ENCODE results near the gene TFEB.
A peak's percentile ranks its signal among the peaks of the same experiment; 100 is the strongest.

The TFEB gene

GRCh38 chr6:41684311-41685180 is 50.9 kb downstream of the TFEB start:
- H2BK15ac ChIP-seq (ENCODE audit: low read depth, poor library complexity, severe bottlenecking), result no peak overlapping the region
- H3K79me1 ChIP-seq (replicated peaks; ENCODE audit: low read length, poor library complexity, severe bottlenecking), result peaks cover 12% of the 10 kb centered on the region
- no peak overlapping the region for H3K27ac ChIP-seq (ENCODE audit: low read length, poor library complexity, severe bottlenecking)
- no peak overlapping the region for H3K14ac ChIP-seq (ENCODE audit: low read length in 2 of 2)
- no peak overlapping the region for H3K9ac ChIP-seq (ENCODE audit: low read length)
- no peak overlapping the region for H4K8ac ChIP-seq (ENCODE audit: low read length)
- no peaks in the 10 kb centered on the region for H3K9me3 ChIP-seq (ENCODE audit: control insufficient read depth, low read length)
- H3K4me2 ChIP-seq (ENCODE audit: low read length, poor library complexity, severe bottlenecking), result no peak overlapping the region
- H2AK5ac ChIP-seq (ENCODE audit: low read length, severe bottlenecking), result peak overlapping the region; percentile 82
- H2BK12ac ChIP-seq (ENCODE audit: low read length in 2 of 2), result no peak overlapping the region
- H3K4ac ChIP-seq (ENCODE audit: low read depth in 1 of 2, low read length in 2 of 2), result no peak overlapping the region
- H3K4me1 ChIP-seq (ENCODE audit: control insufficient read depth, insufficient read depth, low read depth, low read length), result peaks cover 34% of the 10 kb centered on the region
- H3K27me3 ChIP-seq (ENCODE audit: control insufficient read depth in 1 of 2, insufficient read depth in 1 of 2, low read length in 2 of 2), result no peaks in the 10 kb centered on the region
- H2BK5ac ChIP-seq (ENCODE audit: low read depth, low read length, poor library complexity, severe bottlenecking), result no peak overlapping the region
- no peak overlapping the region for H4K91ac ChIP-seq (ENCODE audit: low read length)
- H2AFZ ChIP-seq (ENCODE audit: low read depth, low read length), result no peak overlapping the region
- peaks cover 13 to 58% of the 10 kb centered on the region in 2 experiments for H3K36me3 ChIP-seq (ENCODE audit: control insufficient read depth in 1 of 2, insufficient read depth in 2 of 2, low read depth in 1 of 2, low read length in 2 of 2)
- no peak for DNase-seq
- H2BK120ac ChIP-seq (ENCODE audit: low read depth, low read length), result no peak overlapping the region
- 90% methylated on average over 22 of the region's 25 CpGs for WGBS
- no peak overlapping the region for H3K23ac ChIP-seq (ENCODE audit: low read length in 2 of 2)
- no peak overlapping the region for H3K4me3 ChIP-seq (ENCODE audit: insufficient read depth in 1 of 2, low read depth in 1 of 2, low read length in 2 of 2)
- no peak overlapping the region for H3K18ac ChIP-seq (ENCODE audit: low read depth in 1 of 2, low read length in 2 of 2)

- Histone ChIP-seq H3K23ac (ENCODE audit: low read length in 2 of 2) (no peak overlapping the region), H3K4me2 (ENCODE audit: low read length, poor library complexity, severe bottlenecking) (peak overlapping the region; percentile 41), H3K4ac (ENCODE audit: low read depth in 1 of 2, low read length in 2 of 2) (peak overlapping the region in 1 of 2 experiments; percentile 64), H3K18ac (ENCODE audit: low read depth in 1 of 2, low read length in 2 of 2) (peak overlapping the region in 1 of 2 experiments; percentile 41), H4K91ac (ENCODE audit: low read length) (no peak overlapping the region), H2BK15ac (ENCODE audit: low read depth, poor library complexity, severe bottlenecking) (peak overlapping the region; percentile 90), H2BK12ac (ENCODE audit: low read length in 2 of 2) (peak overlapping the region in 1 of 2 experiments; percentile 45), H2BK5ac (ENCODE audit: low read depth, low read length, poor library complexity, severe bottlenecking) (no peak overlapping the region), H3K27ac (ENCODE audit: low read length, poor library complexity, severe bottlenecking) (no peak overlapping the region), H2AK5ac (ENCODE audit: low read length, severe bottlenecking) (peak overlapping the region; percentile 82), H3K14ac (ENCODE audit: low read length in 2 of 2) (peak overlapping the region in 1 of 2 experiments; percentile 2), H3K4me3 (ENCODE audit: insufficient read depth in 1 of 2, low read depth in 1 of 2, low read length in 2 of 2) (peak overlapping the region; percentile 8 to 67), H3K9ac (ENCODE audit: low read length) (peak overlapping the region; percentile 90), H3K4me1 (ENCODE audit: control insufficient read depth, insufficient read depth, low read depth, low read length) (peaks cover 29% of the 10 kb centered on the region), H2BK120ac (ENCODE audit: low read depth, low read length) (no peak overlapping the region), H2AFZ (ENCODE audit: low read depth, low read length) (peak overlapping the region; percentile 80), H3K36me3 (ENCODE audit: control insufficient read depth in 1 of 2, insufficient read depth in 2 of 2, low read depth in 1 of 2, low read length in 2 of 2) (peaks cover 13 to 50% of the 10 kb centered on the region in 2 experiments), H3K79me1 (replicated peaks; ENCODE audit: low read length, poor library complexity, severe bottlenecking) (peaks cover 6% of the 10 kb centered on the region), H4K8ac (ENCODE audit: low read length) (peak overlapping the region; percentile 91), H3K9me3 (ENCODE audit: control insufficient read depth, low read length) (no peaks in the 10 kb centered on the region), H3K27me3 (ENCODE audit: control insufficient read depth in 1 of 2, insufficient read depth in 1 of 2, low read length in 2 of 2) (peaks cover 0 to under 1% of the 10 kb centered on the region in 2 experiments)
- peak; percentile 65 for DNase-seq
- WGBS, result 12% methylated on average over 38 of the region's 38 CpGs
These were observed 51.7 kb downstream of the TFEB start for GRCh38 chr6:41683523-41684310.

GRCh38 chr6:41683273-41683522 is 52.2 kb downstream of the TFEB start:
- H3K4me2 ChIP-seq (ENCODE audit: low read length, poor library complexity, severe bottlenecking), result peak overlapping the region; percentile 41
- H3K23ac ChIP-seq (ENCODE audit: low read length in 2 of 2), result no peak overlapping the region
- H3K4me3 ChIP-seq (ENCODE audit: insufficient read depth in 1 of 2, low read depth in 1 of 2, low read length in 2 of 2), result peak overlapping the region in 1 of 2 experiments; percentile 67
- H3K4ac ChIP-seq (ENCODE audit: low read depth in 1 of 2, low read length in 2 of 2), result peak overlapping the region in 1 of 2 experiments; percentile 29
- H2AFZ ChIP-seq (ENCODE audit: low read depth, low read length), result peak overlapping the region; percentile 80
- peak overlapping the region; percentile 47 for H2AK5ac ChIP-seq (ENCODE audit: low read length, severe bottlenecking)
- H3K9ac ChIP-seq (ENCODE audit: low read length), result peak overlapping the region; percentile 90
- peaks cover under 1 to 6% of the 10 kb centered on the region in 2 experiments for H3K27me3 ChIP-seq (ENCODE audit: control insufficient read depth in 1 of 2, insufficient read depth in 1 of 2, low read length in 2 of 2)
- peak overlapping the region in 1 of 2 experiments; percentile 41 for H3K14ac ChIP-seq (ENCODE audit: low read length in 2 of 2)
- H3K4me1 ChIP-seq (ENCODE audit: control insufficient read depth, insufficient read depth, low read depth, low read length), result peaks cover 28% of the 10 kb centered on the region
- H4K8ac ChIP-seq (ENCODE audit: low read length), result peak overlapping the region; percentile 91
- WGBS, result 29% methylated on average over 18 of the region's 18 CpGs
- no peak for DNase-seq
- no peak overlapping the region for H2BK120ac ChIP-seq (ENCODE audit: low read depth, low read length)
- peak overlapping the region; percentile 9 for H4K91ac ChIP-seq (ENCODE audit: low read length)
- H2BK5ac ChIP-seq (ENCODE audit: low read depth, low read length, poor library complexity, severe bottlenecking), result no peak overlapping the region
- no peak overlapping the region for H3K27ac ChIP-seq (ENCODE audit: low read length, poor library complexity, severe bottlenecking)
- H2BK15ac ChIP-seq (ENCODE audit: low read depth, poor library complexity, severe bottlenecking), result peak overlapping the region; percentile 55
- peak overlapping the region in 1 of 2 experiments; percentile 37 for H3K18ac ChIP-seq (ENCODE audit: low read depth in 1 of 2, low read length in 2 of 2)
- H3K79me1 ChIP-seq (replicated peaks; ENCODE audit: low read length, poor library complexity, severe bottlenecking), result peaks cover 4% of the 10 kb centered on the region
- peaks cover 13 to 45% of the 10 kb centered on the region in 2 experiments for H3K36me3 ChIP-seq (ENCODE audit: control insufficient read depth in 1 of 2, insufficient read depth in 2 of 2, low read depth in 1 of 2, low read length in 2 of 2)
- peak overlapping the region in 1 of 2 experiments; percentile 47 for H2BK12ac ChIP-seq (ENCODE audit: low read length in 2 of 2)
- H3K9me3 ChIP-seq (ENCODE audit: control insufficient read depth, low read length), result no peaks in the 10 kb centered on the region

All from mesenchymal stem cell (in vitro differentiated cells and primary cell).